ENCODE measurements around the gene SLC26A5.
"Not testable (repeated sequence)": the region's sequence is repeated elsewhere in the genome, so short reads cannot be mapped to it uniquely, and the experiment has no call there.

SLC26A5 gene, protein sequence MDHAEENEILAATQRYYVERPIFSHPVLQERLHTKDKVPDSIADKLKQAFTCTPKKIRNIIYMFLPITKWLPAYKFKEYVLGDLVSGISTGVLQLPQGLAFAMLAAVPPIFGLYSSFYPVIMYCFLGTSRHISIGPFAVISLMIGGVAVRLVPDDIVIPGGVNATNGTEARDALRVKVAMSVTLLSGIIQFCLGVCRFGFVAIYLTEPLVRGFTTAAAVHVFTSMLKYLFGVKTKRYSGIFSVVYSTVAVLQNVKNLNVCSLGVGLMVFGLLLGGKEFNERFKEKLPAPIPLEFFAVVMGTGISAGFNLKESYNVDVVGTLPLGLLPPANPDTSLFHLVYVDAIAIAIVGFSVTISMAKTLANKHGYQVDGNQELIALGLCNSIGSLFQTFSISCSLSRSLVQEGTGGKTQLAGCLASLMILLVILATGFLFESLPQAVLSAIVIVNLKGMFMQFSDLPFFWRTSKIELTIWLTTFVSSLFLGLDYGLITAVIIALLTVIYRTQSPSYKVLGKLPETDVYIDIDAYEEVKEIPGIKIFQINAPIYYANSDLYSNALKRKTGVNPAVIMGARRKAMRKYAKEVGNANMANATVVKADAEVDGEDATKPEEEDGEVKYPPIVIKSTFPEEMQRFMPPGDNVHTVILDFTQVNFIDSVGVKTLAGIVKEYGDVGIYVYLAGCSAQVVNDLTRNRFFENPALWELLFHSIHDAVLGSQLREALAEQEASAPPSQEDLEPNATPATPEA

DNA sequence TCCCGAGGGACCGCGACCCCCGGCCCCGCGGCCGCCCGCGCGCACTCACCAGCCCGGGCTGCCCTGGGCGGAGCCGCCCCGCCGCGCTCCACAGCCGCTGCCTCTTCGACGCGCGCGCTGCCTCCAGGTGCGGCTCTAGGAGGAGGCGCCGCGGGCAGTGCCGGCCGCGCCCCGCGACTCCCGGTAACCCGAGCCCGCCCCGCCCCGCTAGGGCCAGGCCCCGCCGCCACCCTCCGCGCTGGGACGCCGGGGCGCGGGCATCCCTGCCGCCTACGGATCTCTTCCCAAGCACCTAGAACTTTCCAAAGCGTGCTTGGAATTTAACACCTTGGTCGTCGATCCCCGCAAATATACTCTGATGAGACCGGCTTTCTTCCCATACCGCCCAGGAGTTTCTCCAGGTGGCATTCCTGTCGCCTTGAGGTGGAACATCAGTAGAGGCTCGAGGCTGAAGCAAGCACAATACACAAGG is at the start of gene SLC26A5:
Gene SLC26A5, minus strand, starts transcription at position 159 of the 472 bp plus-strand sequence. CDS start 24,693 bp downstream, outside the sequence.
- DNase-seq = peak; percentile 47

DNA sequence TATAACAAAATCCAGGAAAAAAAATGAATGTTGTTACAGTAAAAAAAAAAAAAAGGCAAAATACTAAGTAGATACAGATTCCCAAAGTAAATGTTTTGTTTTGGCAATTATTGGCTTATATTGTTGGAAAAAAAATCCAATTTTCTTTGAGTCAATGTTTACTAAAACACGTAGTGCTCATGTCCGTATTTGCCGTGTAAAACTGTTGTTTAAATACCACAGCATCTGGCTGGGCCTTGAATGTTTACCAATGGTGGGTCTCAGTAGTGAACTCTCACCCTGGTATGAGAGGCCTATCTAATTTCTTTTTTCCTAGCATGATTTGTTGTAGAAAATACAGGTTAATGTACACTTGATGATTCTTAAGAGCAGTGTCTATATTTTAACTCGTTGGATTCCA is 41.4 kb upstream of the SLC26A5 start:
- DNase-seq = no peak

DNA sequence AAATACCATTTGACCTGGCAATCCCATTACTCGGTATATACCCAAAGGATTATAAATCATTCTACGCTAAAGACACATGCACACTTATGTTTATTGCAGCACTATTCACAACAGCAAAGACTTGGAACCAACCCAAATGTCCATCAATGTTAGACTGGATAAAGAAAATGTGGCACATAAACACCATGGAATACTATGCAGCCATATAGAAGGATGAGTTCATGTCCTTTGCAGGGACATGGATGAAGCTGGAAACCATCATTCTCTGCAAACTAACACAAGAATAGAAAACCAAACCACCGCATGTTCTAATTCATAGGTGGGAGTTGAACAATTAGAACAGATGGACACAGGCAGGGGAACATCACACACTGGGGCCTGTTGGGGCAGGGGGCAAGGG is 40.9 kb upstream of the SLC26A5 start:
- not testable (repeated sequence) for DNase-seq

DNA sequence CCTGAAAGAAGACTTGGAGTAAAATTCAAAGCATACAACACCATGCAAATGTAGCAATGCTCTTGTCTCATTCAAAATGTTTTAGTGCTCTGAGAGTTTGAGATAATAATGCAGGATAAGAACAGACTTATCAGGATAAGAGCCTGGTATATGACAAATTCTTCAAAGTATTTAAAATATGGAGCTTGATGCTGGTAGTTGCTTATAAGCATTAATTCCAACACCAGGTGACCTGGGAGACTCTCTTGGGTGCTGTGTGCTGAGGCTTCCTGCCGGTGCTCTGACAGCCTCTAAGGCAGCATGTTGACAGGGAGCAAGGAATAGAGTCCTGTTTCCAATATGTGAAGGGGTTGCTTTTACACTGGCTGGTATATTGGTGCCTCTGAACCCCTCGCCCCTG is 34.8 kb upstream of the SLC26A5 start:
- no peak for DNase-seq

DNA sequence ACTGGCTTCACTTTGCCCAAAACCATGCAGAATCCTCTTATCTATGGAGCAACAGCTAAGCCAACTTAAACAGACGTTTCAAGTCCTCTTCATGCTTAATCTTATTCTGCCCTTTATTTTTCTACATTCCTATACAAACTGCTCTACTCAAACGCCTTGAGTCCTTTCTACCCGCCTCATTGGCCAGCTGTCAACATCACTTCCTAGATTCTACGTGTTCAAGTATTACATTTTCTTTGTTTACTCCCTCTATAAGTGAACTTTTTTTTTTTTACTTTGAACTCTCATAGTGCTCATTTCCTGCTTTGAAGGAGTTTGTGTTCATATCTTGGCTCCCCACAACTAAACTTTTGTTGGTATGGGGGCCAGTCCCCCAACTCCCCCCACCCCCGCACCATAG is 28.9 kb upstream of the SLC26A5 start:
- no peak for DNase-seq

DNA sequence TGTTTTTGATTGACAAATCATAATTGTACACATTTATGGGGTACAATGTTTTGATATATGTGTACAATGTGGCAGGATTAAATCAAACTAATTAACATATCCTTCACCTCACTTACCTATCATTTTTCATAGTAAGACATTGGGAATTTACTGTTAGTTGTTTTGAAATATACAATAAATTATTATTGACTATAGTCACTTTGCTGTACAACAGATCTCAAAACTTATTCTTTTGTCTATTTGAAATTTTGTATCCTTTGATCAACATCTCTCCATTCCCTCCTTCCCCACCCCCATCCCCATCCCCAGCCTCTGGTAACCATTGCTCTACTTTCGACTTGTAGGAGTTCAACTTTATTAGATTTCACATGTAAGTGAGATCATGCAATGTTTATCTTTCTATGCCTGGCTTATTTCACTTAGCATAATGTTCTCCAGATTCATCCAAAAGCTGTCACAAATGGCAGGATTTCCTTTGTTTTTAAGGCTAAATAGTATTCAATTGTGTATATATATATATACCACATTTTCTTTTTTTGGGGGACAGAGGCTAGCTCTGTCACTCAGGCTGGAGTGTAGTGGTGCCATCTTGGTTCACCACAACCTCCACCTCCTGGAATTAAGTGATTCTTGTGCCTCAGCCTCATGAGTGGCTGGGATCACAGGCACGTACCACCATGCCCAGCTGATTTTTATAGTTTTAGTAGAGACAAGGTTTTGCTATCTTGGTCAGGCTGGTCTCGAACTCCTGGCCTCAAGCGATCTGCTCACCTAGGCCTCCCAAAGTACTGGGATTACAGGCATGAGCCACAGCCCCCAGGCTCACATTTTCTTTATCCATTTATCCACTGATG is 23.3 kb upstream of the SLC26A5 start:
- DNase-seq = no peak

DNA sequence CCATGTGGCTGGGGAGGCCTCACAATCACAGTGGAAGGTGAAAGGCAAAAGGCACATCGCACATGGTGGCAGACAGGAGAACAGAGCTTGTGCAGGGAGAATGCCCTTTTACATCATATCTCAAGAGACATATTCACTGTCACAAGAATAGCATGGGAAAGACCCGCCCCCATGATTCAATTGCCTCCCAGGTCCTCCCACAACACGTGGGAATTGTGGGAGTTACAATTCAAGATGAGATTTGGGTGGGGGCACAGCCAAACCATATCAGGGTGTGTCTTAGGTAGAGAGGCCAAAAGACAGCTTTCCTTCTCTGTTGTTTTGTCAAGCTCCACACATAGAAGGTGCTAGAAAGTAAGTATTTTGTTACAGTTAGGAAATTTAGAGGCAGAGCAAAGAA is 20.8 kb upstream of the SLC26A5 start:
- no peak for DNase-seq

DNA sequence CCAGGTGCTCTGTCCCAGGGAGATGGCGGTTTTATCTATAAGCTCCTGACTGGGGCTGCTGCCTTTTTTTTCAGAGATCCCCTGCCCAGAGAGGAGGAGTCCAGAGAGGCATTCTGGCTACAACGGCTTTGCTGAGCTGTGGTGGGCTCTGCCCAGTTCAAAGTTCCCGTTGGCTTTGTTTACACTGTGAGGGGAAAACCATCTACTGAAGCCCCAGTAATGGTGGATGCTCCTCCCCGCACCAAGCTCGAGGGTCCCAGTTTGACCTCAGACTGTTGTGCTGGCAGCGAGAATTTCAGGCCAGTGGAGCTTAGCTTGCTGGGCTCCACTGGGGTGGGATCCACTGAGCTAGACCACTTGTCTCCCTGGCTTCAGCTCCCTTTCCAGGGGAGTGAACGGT is 16.4 kb upstream of the SLC26A5 start:
- DNase-seq = no peak

DNA sequence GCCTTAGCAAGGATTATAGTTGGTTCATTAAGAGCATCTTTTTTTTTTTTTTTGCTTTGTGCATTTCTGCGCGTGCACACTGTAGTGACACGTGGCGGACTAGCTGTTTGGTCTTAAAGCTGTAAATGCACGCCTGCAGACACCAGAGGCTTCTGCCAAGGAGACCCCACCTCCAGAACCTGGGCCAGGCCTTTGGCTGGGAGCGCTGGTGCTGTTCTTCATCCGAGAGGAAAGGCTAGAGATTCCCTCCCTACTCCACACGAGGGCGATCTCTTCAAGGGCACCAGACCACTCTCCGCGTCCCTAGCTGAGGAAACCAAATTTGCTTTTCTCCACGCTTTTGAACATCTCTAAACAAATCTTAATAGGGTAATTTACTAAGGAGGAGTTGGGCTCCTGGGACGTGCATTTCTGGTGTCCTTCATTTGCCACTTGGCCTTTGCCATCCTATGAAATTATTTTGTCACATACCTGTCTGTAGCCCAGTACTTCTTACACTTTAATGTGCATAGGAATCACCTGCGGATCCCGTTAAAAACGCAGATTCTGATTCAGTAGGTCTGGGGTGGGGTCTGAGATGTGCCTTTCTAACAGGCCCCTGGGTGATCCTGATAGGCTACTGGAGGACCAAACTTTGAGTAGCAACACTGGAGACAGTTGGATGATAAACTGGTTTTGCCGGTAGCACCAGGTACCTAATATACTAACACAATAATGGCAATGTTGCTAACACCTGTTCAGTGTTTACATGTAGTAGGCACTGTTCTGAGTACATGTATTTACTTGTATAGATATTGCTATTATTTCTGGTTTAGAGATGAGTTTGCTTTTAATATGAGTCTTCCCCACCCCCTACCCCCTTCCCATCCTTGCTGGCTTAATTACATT is 1.3 kb upstream of the SLC26A5 start:
- DNase-seq = peak; percentile 85

DNA sequence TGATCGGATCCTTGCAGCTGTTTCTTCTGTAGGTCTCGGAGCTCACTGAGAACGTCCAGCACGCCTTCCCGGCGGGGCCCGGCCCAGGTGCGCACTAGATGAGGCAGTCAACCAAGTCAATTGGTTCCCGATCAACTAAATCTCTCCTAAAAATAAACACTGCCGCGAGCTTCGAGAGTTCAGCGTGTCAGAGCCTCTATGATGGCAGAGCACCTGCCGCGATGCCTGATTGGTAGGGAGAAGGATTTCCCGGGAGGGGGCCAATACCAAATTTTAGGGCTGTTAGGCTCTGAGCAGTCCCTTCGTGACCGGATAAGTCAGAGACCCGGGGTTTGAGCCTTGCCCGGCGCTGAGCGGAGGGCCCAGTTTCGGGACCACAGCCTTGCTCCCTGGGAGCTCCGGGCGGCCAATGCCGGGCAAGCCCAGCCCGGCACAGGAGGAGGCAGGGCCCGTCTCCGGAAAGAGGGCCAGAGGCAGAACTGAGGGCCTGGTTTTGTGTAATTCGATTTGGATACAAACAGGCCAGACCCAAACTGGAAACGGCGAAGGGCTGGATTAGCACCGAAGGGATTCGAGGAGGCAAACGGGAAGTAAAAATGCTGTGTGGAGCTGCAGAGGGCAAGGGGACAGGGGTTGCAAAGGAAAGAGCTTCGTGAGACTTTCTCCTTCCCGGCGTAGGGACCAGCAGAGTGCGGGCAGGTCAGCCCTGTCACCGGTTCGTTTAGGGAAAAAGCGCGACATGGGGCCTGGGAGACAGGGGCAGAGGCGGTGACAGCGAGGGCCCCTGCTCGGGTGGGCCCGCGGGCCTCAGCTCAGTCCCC is 569 bp downstream of the SLC26A5 start:
- DNase-seq = no peak

DNA sequence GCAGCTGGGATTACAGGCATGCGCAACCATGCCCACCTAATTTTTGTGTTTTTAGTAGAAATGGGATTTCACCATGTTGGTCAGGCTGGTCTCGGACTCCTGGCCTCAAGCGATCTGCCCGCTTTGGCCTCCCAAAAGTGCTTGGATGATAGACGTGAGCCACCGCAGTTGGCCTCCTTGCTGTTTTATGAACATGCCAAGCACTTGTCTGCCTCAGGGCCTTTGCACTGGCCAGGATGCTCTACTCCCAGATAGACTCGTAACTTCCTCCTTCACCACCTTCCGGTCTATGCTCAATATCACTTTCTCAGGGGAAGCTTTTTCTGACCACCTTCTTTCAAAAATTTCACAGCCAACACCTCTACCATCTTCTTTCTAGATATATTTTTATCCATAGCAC is 6.3 kb downstream of the SLC26A5 start:
- no peak for DNase-seq

DNA sequence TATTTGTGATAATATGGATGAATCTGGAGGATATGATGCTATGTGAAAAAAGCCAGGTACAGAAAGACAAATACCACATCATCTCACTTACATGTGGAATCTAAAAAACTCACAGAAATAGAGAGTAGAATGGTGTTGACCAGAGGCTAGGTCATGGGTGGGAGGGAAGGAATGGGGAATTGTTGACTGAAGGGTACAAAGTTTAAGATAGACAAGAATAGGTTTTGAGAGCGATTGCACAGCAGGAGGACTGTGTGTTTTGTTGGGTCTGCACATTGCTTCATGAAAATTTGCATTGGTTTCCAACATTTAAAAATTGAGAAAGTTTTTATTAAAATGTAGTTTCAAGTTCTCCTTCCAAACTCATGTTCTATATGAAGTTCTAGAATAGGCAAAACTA is 8.4 kb downstream of the SLC26A5 start:
- no peak for DNase-seq

DNA sequence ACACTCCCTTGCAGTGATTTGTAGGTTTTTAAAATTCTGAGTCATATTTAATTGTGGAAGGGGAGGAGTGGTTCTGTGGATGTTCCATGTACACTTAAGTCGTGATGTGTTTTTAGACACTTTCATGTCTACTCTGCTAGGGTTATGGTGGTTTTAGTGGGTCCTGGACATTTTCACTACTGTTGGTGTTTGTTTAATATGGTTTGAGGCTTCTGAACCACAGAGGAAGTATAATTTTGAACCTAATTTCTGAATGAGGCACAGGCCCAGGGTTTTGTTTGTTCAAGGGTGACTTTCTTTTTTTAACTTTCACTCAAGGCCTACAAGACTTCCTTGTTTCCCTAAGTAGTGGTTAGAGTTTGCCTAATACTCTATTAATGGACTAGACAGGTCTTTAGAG is 13.3 kb downstream of the SLC26A5 start:
- DNase-seq = no peak

DNA sequence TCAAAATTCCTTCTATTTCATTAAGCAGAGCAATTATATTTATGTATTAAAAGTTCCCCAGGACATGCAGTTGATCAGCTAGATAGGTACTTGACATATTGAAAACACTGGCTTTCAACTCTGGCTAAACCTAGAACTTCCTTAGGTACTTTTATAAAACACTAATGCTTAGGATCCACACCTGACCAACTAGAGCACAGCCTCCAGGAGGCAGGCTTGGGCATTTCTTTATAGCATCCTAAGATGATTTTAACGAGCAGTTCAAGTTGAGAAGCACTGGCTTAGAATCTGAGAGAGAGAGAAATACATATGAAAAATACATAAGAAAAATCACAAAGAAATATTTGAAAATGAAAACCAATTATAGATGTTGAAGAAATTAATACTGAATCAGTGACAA is 20.8 kb downstream of the SLC26A5 start:
- no peak for DNase-seq

DNA sequence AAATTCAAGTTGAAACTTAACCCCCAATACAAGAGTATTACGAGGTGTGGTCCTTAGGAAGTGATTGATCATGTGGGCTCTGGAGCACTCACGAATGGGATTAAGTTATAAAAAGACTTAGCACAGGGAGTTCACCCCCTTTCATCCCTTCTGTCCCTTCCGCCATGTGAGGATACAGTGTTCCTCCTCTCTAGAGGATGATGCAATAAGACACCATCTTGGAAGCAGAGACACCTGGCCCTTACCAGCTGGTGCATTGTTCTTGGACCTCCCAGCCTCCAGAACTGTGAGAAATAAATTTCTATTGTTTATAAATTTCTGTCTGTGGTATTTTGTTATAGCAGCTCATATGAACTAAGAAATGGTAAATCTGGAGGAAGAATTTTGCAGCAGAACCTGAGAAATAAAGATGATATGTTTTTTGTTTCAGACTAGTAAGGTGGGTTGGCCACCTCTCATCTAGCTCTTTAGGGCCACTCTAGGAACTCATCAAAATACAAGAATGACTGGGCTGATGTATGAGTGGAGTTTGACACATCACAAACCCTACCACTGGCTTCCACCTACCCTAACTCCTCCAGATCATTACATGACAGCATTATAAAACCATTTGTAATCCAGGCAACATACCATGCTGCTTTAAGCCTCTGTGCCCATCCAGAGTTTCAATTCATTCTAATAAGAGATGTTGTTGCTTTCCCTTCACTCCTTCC is 22.4 kb downstream of the SLC26A5 start:
- no peak for DNase-seq

DNA sequence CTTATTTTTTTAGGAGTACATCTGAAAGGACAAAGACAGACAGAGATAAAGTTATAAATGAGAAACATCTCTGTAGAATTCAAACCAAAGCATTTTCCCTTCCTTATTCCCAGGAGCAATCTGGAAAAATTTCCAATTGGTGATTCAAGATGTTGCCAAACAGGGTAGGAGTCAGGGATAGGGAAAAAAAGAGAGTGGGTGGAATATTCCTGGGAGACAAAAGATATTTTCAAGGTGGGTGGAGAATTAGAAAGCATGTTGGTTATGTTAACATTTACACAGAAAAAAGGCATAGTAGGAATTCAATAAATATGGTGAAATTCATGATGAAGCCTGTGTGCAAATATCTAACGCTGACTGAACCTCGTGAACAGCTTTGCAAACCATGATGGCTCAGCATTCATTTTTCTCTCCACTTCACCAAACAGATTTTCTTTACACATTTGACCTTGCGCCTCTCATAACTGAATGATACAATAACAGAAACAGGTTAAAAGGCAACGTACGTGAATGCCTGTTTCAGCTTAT is 25.1 kb downstream of the SLC26A5 start:
- DNase-seq = no peak

DNA sequence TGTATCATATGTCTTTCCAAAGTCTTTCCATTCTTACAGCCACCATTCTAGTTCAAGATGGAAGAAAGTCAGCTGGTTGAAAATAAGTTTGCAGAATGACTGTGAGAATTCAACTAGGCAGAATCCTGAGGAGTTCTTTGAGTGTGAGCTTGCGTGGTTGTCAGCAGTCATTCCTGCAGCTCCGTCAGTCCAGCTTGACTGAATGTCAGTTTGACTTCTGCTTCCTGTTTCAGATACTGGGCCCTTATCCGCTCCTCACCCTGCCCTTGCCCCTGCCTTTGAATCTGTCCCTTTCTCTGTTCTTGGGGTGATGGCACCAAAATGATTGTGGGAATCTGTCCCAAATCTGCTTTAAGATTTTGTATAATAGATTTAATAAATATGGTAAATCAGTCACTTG is 27.8 kb downstream of the SLC26A5 start:
- no peak for DNase-seq

DNA sequence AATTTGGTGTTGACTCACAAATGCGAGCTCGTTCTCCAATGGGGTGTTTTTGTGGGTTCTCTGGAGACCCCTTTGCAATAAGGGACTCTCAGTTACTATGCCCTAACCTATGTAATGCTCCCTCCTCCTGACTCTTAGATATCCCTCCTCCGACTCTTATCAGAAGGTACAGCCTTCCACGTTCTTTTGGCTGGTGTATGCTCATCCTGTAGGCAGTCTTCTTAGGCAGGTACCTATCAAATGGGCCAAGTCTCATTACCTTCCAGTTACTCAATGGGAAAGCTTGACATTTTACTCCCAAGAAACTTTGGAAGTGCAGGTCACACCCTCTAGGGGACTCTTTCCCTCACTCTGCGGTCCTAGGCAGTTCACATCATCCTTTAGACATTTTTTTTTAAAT is 32.6 kb downstream of the SLC26A5 start:
- DNase-seq = no peak

DNA sequence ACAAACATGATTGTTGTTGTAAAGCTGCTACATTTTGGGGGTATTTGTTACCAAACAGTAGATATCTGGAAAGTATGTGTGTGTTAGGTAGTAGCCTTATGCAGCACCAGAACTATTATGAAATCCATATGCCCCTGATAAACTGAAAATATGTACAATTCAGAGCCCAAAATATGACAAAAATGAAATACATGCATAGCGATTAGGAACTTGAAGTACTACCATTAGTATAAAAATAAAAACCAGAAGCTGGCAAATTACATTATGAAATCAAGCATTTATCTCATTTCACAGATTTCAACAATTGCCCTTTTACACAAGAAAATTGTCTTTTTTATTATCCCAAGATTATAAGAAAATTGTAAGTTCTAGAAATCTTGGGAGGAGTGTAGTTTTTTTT is 33.9 kb downstream of the SLC26A5 start:
- no peak for DNase-seq
